ENCODE measurements around the gene EFNA3. TPM values are rescaled to one million over a fixed set of nuclear protein-coding genes. Genes with fewer than 3 reads are reported as not detected.

EFNA3 gene
- total RNA-seq, 1 donor from 2014 or later, result 9.0 TPM

DNA sequence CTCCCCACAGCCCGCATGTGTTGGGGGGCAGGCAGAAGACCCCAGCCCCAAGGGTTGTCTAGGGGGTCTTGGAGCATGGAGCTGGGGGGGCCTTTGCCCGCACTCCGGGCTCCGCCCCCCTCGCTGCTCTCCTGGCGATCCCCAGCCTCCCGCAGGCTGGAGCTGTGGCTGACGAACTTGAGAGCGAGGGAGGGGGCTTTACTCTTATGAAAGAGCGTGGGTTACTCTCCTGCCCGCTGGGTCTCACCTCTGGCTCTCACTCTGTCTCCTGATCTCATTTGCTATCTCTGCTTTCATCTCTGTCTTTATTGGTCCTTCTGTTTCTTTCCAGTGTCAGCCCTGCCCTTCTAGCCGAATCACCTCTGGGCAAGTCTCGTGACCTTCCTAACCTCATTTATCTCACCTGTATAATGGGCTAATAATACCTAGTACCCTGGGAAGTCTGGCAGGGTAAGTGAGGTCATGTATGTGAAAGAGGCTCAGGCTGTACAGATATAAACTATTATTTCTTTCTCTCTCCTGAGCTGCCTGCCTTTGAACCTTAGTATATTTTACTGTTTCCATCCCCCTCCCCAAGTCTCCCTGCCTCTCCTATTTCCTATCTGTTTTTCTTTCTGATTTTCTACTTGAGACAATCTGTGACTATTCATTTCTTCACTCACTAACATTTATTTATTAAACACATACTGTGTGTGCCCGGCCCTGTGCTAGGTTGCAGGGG is 14.4 kb upstream of the EFNA3 start:
- DNase-seq (ENCODE audit: low spot score, unreplicated experiment), result no peak
- TF ChIP-seq, protein P1, sequence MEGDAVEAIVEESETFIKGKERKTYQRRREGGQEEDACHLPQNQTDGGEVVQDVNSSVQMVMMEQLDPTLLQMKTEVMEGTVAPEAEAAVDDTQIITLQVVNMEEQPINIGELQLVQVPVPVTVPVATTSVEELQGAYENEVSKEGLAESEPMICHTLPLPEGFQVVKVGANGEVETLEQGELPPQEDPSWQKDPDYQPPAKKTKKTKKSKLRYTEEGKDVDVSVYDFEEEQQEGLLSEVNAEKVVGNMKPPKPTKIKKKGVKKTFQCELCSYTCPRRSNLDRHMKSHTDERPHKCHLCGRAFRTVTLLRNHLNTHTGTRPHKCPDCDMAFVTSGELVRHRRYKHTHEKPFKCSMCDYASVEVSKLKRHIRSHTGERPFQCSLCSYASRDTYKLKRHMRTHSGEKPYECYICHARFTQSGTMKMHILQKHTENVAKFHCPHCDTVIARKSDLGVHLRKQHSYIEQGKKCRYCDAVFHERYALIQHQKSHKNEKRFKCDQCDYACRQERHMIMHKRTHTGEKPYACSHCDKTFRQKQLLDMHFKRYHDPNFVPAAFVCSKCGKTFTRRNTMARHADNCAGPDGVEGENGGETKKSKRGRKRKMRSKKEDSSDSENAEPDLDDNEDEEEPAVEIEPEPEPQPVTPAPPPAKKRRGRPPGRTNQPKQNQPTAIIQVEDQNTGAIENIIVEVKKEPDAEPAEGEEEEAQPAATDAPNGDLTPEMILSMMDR (IDR thresholded peaks at IDR 0.05; ENCODE audit: unreplicated experiment), result no peak

DNA sequence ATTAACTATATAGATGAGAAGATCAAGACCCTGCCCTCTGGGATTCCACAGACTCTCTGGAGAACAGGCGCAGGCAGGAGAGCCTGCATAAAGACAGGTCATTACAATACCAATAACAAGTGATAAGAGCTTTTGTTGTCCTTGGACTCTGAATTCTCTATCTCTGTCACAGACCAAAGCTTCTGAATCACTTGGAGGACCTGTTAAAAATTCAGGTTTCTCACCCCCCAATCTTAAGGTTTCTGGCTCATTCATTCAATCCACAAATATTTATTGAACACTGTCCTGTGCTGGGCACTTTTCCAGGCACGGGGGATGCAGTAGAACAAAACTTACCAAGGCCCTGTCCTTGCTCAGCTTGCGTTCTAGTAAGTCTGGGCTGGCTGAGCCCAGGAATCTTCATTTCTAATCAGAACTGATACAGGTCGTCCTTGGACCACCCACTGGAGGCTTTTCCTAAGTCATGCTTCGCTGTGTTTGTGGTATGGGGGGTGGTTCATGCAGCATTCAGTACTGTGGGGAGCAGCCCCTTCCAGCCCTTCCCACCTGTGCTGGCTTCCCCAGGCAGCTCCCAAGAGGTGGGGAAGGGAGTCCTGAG is 13.7 kb upstream of the EFNA3 start:
- Mint-ChIP-seq H3K27ac (peak overlapping the region; percentile 89), H3K36me3 (ENCODE audit: insufficient read depth) (peaks cover 13% of the 10 kb centered on the region), H3K4me3 (ENCODE audit: low read depth) (peak overlapping the region; percentile 85), H3K4me1 (ENCODE audit: low read depth) (peaks cover 28% of the 10 kb centered on the region), H3K27me3 (peaks cover 3% of the 10 kb centered on the region), H3K9me3 (ENCODE audit: low read depth) (no peaks in the 10 kb centered on the region)
- TF ChIP-seq, protein P1 (IDR thresholded peaks at IDR 0.05; ENCODE audit: unreplicated experiment), result no peak
- no peak for DNase-seq (ENCODE audit: low spot score, unreplicated experiment)

More for the DNA sequence above, 14.4 kb upstream of the EFNA3 start:
- peaks cover 28% of the 10 kb centered on the region for H3K4me1 Mint-ChIP-seq (ENCODE audit: low read depth)
- peaks cover 3% of the 10 kb centered on the region for H3K27me3 Mint-ChIP-seq
- peaks cover 12% of the 10 kb centered on the region for H3K36me3 Mint-ChIP-seq (ENCODE audit: insufficient read depth)
- peak overlapping the region; percentile 85 for H3K4me3 Mint-ChIP-seq (ENCODE audit: low read depth)
- no peaks in the 10 kb centered on the region for H3K9me3 Mint-ChIP-seq (ENCODE audit: low read depth)
- peak overlapping the region; percentile 89 for H3K27ac Mint-ChIP-seq

DNA sequence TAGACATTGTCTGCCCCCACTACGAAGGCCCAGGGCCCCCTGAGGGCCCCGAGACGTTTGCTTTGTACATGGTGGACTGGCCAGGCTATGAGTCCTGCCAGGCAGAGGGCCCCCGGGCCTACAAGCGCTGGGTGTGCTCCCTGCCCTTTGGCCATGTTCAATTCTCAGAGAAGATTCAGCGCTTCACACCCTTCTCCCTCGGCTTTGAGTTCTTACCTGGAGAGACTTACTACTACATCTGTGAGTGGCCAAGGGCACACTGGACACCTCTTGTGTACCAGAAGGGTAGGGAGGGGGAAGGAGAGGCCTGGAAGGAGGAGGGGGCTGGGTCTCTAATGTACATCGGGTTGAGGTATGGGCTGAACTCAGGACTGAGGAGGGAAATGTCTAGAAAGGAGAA is 11.9 kb upstream of the EFNA3 start:
- no peak for DNase-seq (ENCODE audit: low spot score, unreplicated experiment)
- no peak overlapping the region for H3K4me3 Mint-ChIP-seq (ENCODE audit: low read depth)
- peaks cover 30% of the 10 kb centered on the region for H3K4me1 Mint-ChIP-seq (ENCODE audit: low read depth)
- peaks cover 6% of the 10 kb centered on the region for H3K27me3 Mint-ChIP-seq
- TF ChIP-seq, protein P1 (IDR thresholded peaks at IDR 0.05; ENCODE audit: unreplicated experiment), result no peak
- H3K36me3 Mint-ChIP-seq (ENCODE audit: insufficient read depth), result peaks cover 13% of the 10 kb centered on the region
- no peaks in the 10 kb centered on the region for H3K9me3 Mint-ChIP-seq (ENCODE audit: low read depth)
- no peak overlapping the region for H3K27ac Mint-ChIP-seq

DNA sequence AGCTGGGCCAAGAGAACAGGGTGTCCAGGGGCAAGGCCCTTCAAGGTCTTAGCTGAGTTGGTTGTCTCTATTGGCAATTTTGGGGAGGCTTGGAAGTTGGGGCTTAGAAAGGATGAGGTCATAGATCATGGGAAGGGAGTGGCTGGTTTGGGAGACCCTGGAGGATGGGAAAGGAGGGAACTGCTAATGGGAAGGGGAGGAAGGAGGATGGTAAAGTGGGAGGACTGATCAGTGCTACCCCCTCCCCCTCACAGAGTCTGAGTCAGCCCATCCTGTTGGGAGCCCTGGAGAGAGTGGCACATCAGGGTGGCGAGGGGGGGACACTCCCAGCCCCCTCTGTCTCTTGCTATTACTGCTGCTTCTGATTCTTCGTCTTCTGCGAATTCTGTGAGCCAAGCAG is 10.0 kb upstream of the EFNA3 start:
- DNase-seq (ENCODE audit: low spot score, unreplicated experiment), result no peak
- peaks cover 28% of the 10 kb centered on the region for H3K4me1 Mint-ChIP-seq (ENCODE audit: low read depth)
- no peak overlapping the region for H3K4me3 Mint-ChIP-seq (ENCODE audit: low read depth)
- peaks cover 16% of the 10 kb centered on the region for H3K27me3 Mint-ChIP-seq
- TF ChIP-seq, protein P1 (IDR thresholded peaks at IDR 0.05; ENCODE audit: unreplicated experiment), result no peak
- no peaks in the 10 kb centered on the region for H3K9me3 Mint-ChIP-seq (ENCODE audit: low read depth)
- H3K27ac Mint-ChIP-seq, result no peak overlapping the region
- H3K36me3 Mint-ChIP-seq (ENCODE audit: insufficient read depth), result peaks cover 13% of the 10 kb centered on the region

DNA sequence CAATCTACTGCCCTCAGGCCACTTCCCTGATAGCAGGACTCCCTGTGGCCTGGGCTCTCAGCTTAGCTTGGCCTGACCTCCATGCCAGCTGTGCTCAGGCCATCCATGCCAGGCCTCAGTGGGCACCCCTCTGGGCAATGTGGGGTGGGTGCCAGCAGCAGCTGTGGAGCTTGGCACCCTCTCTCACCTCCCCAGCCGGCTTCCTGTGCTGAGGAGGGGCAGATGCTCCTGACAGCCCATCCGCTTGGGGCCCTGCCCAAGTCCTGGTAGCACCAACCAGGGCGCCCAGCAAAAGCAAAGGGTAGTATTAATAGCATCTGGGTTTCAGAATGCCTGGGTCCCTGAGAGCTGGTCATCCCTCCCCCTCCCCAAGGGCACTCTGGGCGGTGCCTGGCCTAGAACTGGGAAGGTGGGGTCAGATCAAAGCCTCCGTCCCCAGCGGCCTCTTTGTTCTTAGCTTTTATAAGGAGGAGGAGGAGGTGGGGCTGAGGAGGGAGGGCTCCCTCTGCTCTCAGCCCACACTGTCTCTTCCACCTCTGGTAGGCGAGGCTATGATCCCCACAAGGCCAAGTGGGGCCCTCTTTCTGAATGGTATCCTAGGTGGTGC is 9.0 kb upstream of the EFNA3 start:
- Mint-ChIP-seq H3K4me3 (ENCODE audit: low read depth) (no peak overlapping the region), H3K36me3 (ENCODE audit: insufficient read depth) (peaks cover 12% of the 10 kb centered on the region), H3K9me3 (ENCODE audit: low read depth) (no peaks in the 10 kb centered on the region)

More for the DNA sequence above, 9.0 kb upstream of the EFNA3 start:
- H3K27ac Mint-ChIP-seq, result no peak overlapping the region
- peaks cover 16% of the 10 kb centered on the region for H3K27me3 Mint-ChIP-seq
- H3K4me1 Mint-ChIP-seq (ENCODE audit: low read depth), result peaks cover 23% of the 10 kb centered on the region
- no peak for DNase-seq (ENCODE audit: low spot score, unreplicated experiment)
- TF ChIP-seq, protein P1 (IDR thresholded peaks at IDR 0.05; ENCODE audit: unreplicated experiment), result no peak
